Upper lobe of left lung (tissue), 4 donors: ENCODE data around the gene SSBP3.
A peak's percentile ranks its signal among the peaks of the same experiment; 100 is the strongest.

Experiments
- CTCF ChIP-seq, 6 experiments: fragments of 450-650 bp in 4 of 6; fragments of 200-600 bp in 2 of 6; sonication (generic) in 2 of 6; IDR thresholded peaks; one replicate each; pipeline ENCODE4 v1.5.1; 2016 to 2019; ENCODE audit warnings: antibody characterized with exemption in 6 of 6
- POLR2A ChIP-seq, 4 donors: fragments of 450-650 bp; IDR thresholded peaks; one replicate each; pipeline ENCODE4 v1.5.1; 2016 to 2017; ENCODE audit warnings: antibody characterized with exemption in 4 of 4, mild to moderate bottlenecking in 2 of 4

- TF ChIP-seq CTCF (IDR thresholded peaks at IDR 0.05) (peak in 4 of 6 experiments; percentile 31 to 67 (median 52)), POLR2A (IDR thresholded peaks at IDR 0.05) (peak in 3 of 4 donors; percentile 71 to 95 (median 90))
Observed at GRCh38 chr1:54406339-54407153, at the start of gene SSBP3.
